Ureter (tissue), 1 donor: ENCODE results near the gene ZRANB3. TPM values are rescaled to one million over a fixed set of nuclear protein-coding genes. Genes with fewer than 3 reads are reported as not detected.
"Not testable (repeated sequence)": the region's sequence is repeated elsewhere in the genome, so short reads cannot be mapped to it uniquely, and the experiment has no call there.

Source experiments
- DNase-seq: peaks from one replicate; pipeline ENCODE4 v3.0.0-alpha.2; 2020; ENCODE audit warnings: low spot score
- total RNA-seq: library from RNA; stranded (reverse); gene quantifications from one replicate; pipeline ENCODE4 v1.2.4, GENCODE V29; 2023
- donor health status: DM: yes; HTN: yes; CAD: no.

ZRANB3 gene
- total RNA-seq, 1 donor from 2014 or later = 16.5 TPM

GRCh38 chr2:135125940-135126339 is 405.1 kb downstream of the ZRANB3 start:
- DNase-seq = no peak

DNA sequence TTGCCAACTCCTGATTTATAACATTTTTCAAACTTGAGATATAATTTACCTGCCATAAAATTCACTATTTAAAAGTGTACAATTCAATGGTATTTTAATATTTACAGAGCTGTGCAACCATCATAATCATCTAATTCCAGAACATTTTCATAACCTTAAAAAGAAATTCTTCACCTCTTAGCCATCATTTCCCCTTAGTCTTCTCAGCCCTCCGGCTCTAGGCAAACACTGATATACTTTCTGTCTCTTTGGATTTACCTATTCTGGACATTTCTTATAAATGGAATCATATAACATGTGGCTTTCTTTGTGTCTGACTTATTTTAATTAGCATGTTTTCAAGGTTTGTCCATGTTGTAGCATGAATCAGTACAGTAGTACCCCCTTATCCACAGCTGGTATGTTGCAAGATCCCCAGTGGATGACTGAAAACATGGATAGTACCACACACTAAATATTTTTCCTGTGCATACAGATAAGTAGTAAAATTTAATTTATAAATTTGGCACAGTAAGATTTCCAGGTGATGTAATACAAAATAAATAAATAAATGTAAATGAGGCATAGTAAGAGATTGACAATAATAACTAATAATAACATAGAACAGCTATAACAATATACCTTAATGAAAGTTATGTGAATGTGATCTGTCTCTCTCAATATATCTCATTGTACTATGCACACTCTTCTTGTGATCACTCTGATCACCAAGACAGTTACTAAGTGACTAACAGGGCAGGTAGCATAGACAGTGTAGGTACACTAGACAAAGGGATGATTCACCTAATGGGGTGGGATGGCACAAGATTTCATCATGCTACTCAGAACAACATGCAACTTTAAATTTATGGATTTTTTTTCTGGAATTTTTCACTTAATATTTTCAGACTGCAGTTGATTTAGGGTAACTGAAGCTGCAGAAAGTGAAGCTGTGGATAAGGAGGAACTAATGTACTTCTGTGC is 405.8 kb downstream of the ZRANB3 start:
- no peak for DNase-seq

DNA sequence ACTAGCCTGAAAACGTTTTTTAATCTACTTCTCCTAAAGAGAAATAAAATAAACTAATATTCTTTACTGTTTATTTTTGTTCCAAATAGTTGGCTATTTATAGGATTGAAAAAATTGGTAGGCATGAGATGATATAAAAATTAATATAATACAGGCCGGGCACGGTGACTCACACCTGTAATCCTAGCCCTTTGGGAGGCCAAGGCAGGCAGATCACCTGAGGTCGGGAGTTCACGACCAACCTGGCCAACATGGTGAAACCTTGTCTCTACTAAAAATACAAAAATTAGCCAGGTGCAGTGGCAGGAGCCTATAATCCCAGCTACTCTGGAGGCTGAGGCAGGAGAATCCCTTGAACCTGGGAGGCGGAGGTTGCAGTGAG is 409.4 kb downstream of the ZRANB3 start:
- DNase-seq = not testable (repeated sequence)

DNA sequence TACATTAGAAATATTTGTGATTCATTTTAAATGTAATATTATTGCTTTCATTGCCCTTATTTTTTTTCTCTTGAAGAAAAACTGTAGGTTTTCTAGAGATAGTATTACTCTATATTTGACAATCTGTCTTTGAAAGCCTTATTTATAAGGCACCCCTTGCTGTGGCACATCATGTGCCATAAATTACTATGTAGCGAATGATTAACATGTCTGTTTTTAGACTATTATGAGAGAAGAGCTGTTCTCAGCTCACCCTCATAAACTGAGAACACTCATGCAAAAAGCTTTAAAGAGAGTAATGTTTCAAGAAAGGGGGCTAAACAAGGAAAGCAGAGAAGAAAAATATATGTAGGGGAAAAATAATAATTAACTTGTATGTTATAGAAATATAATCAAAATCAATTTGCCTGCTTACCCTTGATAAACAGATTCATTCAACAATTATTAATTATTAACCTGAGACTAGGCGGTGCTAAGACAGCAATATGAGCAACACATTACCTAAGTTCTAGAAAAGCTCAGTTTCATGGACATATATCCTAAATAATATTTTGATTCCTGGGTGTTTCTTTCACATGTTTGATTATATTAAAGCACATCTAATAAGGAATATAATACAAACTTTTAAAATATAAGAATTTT is 409.9 kb downstream of the ZRANB3 start:
- no peak for DNase-seq

DNA sequence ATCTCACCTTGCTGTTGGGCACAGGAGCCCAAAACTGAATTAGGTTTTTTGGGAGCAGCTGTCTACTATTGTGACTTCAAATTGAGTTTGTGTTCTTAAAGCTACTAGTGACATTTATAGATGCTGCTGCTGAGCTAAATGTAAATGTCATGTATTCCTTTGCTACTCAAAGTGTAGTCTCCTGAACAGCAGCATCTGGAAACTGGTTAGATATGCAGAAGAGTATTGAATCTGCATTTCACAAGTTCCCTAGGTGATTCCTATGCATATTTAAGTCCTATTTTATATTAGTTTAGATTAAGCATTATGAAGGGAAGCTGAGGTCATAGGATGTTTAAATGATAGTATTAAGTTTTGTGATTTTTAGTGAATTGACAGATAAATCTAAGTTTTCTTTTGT is 411.4 kb downstream of the ZRANB3 start:
- DNase-seq = no peak

GRCh38 chr2:135113322-135113721 is 417.7 kb downstream of the ZRANB3 start:
- DNase-seq = no peak

DNA sequence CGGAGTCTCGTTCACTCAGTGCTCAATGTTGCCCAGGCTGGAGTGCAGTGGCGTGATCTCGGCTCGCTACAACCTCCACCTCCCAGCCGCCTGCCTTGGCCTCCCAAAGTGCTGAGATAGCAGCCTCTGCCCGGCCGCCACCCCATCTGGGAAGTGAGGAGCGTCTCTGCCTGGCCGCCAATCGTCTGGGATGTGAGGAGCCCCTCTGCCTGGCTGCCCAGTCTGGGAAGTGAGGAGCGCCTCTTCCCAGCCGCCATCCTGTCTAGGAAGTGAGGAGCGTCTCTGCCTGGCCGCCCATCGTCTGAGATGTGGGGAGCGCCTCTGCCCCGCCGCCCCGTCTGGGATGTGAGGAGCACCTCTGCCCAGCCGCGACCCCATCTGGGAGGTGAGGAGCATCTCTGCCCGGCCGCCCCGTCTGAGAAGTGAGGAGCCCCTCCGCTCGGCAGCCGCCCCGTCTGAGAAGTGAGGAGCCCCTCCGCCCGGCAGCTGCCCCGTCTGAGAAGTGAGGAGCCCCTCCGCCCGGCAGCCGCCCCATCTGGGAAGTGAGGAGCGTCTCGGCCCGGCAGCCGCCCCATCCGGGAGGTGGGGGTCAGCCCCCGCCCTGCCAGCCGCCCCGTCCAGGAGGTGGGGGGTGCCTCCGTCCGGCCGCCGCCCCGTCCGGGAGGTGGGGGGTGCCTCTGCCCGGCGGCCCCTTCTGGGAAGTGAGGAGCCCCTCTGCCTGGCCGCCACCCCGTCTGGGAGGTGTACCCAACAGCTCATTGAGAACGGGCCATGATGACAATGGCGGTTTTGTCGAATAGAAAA is 425.3 kb downstream of the ZRANB3 start:
- DNase-seq = not testable (repeated sequence)

DNA sequence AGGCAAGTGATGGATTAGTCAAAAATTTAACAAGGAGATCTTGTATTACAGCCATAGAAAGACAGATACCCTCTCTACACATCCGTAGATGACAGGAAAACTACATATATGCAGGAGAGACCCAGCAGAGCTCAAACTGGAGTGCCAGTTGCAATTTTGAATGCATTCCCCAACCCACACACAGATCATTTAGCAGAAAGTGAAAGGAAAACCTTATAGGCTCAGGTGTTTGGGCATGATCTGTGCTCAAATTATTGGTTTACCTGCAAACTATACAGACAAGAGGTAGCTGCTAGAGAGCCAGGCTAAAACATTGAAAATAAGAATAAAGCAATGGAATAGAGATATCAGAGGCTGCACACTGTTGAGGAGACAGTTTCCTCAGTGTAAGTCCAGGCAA is 427.2 kb downstream of the ZRANB3 start:
- DNase-seq = no peak

DNA sequence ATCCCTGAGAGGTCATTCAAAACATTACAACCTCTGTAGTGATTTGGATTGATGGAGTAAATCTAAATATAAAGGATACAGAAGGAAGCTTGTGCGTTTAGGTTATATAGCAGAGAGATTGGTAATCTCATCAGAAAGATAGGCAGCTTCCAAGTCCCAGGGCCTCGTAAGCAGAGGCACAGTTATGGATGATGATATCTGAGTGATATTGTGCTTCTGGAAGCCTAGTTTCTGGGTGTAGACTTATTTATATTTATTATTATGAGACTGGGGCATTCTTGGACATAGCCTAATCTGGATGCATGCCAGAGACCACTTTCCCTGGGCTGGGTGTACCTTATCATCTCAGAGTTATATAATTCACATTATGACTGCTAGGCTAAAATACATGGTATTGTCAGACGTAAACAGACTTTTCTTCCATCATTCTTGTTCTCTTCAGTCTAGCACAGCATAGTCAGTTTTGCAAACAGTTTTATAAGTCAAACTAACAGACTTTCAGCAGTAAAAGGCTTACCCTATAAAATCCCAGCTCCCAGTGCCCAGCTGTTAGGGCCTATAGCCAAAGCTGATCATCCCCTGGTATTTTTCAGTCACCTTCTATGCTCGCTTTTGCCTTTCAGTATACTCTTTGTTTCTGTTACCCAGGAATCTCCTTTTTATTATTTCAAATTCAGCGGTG is 431.1 kb downstream of the ZRANB3 start:
- DNase-seq = no peak

DNA sequence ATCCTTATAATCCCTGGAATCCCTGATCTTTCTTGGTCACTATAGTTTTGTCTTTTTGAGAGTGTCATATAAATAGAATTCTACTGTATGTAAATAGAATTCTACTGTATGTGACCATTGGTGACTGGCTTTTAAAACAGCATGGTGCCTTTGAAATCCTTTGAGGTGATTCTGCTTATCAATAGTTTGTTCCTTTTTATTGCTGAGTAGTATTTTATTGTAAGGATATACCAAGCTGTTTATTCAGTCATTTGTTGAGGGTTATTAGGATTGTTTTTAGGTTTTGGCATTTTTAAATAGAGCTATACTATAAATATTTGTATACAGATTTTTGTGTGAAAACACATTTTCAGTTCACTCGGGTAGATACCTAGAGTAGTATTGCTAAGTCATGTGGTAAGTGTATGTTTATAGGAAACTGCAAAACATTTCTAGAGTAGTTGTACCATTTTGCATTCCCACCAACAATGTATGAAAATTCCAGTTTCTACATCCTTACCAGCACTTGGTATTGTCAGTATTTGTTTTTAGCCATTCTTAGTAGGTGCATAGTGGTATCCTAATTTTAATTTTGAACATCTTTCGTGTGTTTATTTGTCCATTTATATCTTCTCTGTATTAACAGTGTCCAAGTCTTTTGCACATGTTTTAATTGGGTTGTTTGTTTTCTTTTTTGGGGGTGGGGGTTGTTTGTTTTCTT is 433.3 kb downstream of the ZRANB3 start:
- DNase-seq = no peak

GRCh38 chr2:135096665-135097446 is 434.2 kb downstream of the ZRANB3 start:
- DNase-seq = no peak

GRCh38 chr2:135095591-135095990 is 435.4 kb downstream of the ZRANB3 start:
- DNase-seq = no peak

GRCh38 chr2:135094508-135094907 is 436.5 kb downstream of the ZRANB3 start:
- no peak for DNase-seq

GRCh38 chr2:135093670-135094330 is 437.2 kb downstream of the ZRANB3 start:
- no peak for DNase-seq

- no peak for DNase-seq
These were observed 437.8 kb downstream of the ZRANB3 start for GRCh38 chr2:135093193-135093592.

GRCh38 chr2:135091681-135092080 is 439.3 kb downstream of the ZRANB3 start:
- DNase-seq = no peak

DNA sequence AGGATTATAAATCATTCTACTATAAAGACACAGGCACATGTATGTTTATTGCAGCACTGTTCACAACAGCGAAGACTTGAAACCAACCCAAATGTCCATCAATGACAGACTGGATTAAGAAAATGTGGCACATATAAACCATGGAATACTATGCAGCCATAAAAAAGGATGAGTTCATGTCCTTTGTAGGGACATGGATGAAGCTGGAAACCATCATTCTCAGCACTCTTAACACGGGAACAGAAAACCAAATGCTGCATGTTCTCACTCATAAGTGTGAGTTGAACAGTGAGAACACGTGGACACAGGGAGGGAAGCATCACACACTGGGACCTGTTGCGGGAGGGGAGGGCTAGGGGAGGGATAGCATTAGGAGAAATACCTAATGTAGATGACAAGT is 441.4 kb downstream of the ZRANB3 start:
- DNase-seq = not testable (repeated sequence)
